ENCODE measurements around the gene CDC34. TPM values are rescaled to one million over a fixed set of nuclear protein-coding genes. Genes with fewer than 3 reads are reported as not detected.

CDC34 gene
- total and polyA plus RNA-seq, 9 of the 15 experiments (the other 6 are each of a cell fraction or from before 2014, with no cell fraction given), result 0.80 to 203 (median 65.5) TPM

DNA sequence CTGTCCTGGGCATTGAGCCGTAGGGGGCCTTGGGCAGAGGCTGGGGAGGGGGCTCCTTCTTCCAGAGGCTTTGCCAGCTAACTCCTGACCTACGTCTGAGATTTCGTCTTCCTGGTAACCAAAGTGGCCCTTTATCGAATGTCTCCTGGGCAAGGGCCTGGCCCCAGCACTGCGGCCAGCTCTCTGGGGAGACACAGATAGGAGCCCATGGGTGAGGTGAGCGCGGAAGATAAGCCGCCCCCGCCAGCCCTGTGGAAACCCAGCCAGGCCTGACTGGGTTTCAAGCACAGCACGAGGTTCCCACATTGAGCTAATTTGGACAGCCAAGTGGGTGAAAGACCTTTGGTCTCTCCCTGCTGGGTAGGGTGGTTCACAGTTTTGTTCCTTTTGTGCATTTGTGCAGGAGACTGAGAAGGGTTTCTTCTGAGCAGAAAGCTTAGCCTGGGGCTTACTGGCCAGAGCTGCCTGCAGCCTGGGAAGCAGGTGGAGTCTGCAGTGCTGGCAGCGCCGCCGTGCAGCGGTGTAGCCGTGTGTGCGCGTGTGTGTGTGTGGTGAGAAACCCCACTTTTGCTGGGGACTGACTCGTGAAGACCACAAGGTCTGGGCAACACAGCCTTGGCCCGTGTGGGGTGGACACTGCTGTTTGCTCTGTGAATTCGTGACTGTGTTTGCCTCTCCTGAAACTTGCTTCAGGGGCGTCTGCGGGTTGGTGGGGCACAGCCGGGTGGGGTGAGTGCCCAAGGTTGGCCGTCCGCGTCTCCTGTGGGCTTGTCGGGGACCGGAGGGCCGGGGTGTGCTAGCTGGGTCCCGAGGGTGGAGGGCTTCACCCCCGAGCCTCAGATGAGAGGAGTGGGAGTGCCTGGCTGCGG, 43.3 kb downstream of the CDC34 start (continued):
- TF ChIP-seq, protein P1, sequence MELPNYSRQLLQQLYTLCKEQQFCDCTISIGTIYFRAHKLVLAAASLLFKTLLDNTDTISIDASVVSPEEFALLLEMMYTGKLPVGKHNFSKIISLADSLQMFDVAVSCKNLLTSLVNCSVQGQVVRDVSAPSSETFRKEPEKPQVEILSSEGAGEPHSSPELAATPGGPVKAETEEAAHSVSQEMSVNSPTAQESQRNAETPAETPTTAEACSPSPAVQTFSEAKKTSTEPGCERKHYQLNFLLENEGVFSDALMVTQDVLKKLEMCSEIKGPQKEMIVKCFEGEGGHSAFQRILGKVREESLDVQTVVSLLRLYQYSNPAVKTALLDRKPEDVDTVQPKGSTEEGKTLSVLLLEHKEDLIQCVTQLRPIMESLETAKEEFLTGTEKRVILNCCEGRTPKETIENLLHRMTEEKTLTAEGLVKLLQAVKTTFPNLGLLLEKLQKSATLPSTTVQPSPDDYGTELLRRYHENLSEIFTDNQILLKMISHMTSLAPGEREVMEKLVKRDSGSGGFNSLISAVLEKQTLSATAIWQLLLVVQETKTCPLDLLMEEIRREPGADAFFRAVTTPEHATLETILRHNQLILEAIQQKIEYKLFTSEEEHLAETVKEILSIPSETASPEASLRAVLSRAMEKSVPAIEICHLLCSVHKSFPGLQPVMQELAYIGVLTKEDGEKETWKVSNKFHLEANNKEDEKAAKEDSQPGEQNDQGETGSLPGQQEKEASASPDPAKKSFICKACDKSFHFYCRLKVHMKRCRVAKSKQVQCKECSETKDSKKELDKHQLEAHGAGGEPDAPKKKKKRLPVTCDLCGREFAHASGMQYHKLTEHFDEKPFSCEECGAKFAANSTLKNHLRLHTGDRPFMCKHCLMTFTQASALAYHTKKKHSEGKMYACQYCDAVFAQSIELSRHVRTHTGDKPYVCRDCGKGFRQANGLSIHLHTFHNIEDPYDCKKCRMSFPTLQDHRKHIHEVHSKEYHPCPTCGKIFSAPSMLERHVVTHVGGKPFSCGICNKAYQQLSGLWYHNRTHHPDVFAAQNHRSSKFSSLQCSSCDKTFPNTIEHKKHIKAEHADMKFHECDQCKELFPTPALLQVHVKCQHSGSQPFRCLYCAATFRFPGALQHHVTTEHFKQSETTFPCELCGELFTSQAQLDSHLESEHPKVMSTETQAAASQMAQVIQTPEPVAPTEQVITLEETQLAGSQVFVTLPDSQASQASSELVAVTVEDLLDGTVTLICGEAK (IDR thresholded peaks at IDR 0.05), result no peak
- TF ChIP-seq, protein P1 (CRISPR knock-in tag; IDR thresholded peaks at IDR 0.05), result no peak
- TF ChIP-seq, protein P2, sequence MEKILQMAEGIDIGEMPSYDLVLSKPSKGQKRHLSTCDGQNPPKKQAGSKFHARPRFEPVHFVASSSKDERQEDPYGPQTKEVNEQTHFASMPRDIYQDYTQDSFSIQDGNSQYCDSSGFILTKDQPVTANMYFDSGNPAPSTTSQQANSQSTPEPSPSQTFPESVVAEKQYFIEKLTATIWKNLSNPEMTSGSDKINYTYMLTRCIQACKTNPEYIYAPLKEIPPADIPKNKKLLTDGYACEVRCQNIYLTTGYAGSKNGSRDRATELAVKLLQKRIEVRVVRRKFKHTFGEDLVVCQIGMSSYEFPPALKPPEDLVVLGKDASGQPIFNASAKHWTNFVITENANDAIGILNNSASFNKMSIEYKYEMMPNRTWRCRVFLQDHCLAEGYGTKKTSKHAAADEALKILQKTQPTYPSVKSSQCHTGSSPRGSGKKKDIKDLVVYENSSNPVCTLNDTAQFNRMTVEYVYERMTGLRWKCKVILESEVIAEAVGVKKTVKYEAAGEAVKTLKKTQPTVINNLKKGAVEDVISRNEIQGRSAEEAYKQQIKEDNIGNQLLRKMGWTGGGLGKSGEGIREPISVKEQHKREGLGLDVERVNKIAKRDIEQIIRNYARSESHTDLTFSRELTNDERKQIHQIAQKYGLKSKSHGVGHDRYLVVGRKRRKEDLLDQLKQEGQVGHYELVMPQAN (IDR thresholded peaks at IDR 0.05; ENCODE audit: borderline replicate concordance), result peak; percentile 90
- no peak for TF ChIP-seq RBM25 (IDR thresholded peaks at IDR 0.05; ENCODE audit: low read depth, low read length, severe bottlenecking)
- TF ChIP-seq CHD1 (IDR thresholded peaks at IDR 0.05; ENCODE audit: low read length), result peak; percentile 62
- TF ChIP-seq ID3 (CRISPR knock-in tag; IDR thresholded peaks at IDR 0.05), result no peak
- TF ChIP-seq ID3 (tag; IDR thresholded peaks at IDR 0.05), result no peak
- peak; percentile 96 for TF ChIP-seq STAT5A (IDR thresholded peaks at IDR 0.05; ENCODE audit: borderline replicate concordance, low read length)
- TF ChIP-seq SNRNP70 (optimal IDR thresholded peaks at IDR 0.05; ENCODE audit: low read depth, low read length), result peak; percentile 65
- peak; percentile 93 to 99 for TF ChIP-seq RCOR1 (IDR thresholded peaks at IDR 0.05; ENCODE audit: borderline replicate concordance in 1 of 2, low read depth in 2 of 2, low read length in 2 of 2)
- peak; percentile 8 to 9; a peak in 2 of 4 replicates for TF ChIP-seq RAD21 (CRISPR knock-in tag; conservative IDR thresholded peaks at IDR 0.05 in 1 of 2, IDR thresholded peaks at IDR 0.05 in 1 of 2)
- TF ChIP-seq FOXJ2 (tag; IDR thresholded peaks at IDR 0.05), result no peak
- TF ChIP-seq VEZF1 (CRISPR knock-in tag; IDR thresholded peaks at IDR 0.05), result peak; percentile 85

Measured in K562 (cell line).